Hypothalamus (tissue), 51 donors: ENCODE data around the gene NADK.
A peak's percentile ranks its signal among the peaks of the same experiment; 100 is the strongest.
"Not testable (repeated sequence)": the region's sequence is repeated elsewhere in the genome, so short reads cannot be mapped to it uniquely, and the experiment has no call there.

Experiments
- DNase-seq, 51 donors: peaks; one replicate each; lab custom pipeline; 2025; lab: John Stamatoyannopoulos, UW

NADK gene

DNA sequence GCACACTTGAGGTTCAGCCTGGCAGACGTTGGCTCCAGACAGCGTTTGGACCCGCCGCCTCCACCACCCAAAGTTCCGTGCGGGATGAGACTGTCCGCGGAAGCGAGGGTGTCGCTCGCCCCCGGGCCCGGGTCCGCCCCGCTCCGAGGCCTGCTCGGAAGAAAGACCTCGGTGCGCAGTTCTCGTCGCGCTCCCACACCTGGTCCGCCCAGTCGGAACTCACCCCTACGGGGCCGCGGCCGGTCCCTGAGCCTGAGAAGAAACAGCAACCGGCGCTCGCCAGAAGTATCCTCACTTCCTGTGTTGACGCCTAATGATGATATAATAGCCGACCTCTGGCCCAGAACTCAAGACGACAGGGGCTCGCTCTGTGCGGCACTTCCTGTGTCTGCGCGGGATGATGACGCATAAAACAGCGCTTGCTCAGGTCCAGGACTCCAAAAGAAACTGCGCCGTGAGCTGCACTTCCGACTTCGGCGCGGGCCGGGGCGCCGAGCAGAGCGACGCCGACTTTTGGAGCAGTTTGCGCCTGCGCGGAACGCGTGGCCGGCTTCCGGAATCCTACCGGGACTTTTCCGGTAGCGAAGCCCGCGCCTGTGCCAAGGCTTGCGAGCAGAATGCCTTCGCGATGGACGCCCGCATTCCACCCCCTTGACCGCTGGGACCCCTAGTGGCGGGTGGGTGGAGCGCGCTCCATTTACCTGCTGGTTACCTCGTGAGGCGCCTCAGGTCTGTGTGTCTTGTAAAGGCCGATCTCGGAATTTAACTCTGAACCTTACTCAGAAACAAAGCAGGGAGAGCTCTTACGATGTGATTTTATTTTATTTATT lies 54.0 kb downstream of the NADK start, which contains the start of gene CDK11A:
CDK11A (minus strand) TSS at position 323 of the 830 bp plus-strand sequence. CDS start 1,539 bp downstream, outside the sequence.
- peak; percentile 39 to 100 (median 94) for DNase-seq

DNA sequence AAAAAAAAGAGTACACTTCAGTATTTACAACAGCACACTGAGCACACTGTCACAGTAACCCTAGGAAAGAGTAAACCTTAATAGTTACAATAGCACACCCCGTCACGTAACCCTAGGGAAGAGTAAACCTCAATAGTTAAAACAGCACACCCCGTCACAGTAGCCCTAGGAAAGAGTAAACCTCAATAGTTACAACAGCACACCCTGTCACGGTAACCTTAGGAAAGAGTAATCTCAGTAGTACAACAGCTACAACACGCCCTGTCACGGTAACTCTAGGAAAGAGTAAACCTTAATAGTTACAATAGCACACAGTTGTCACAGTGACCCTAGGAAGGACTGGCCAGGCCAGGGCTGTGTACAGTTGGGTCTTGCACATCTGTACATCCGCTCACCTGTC lies 57.1 kb downstream of the NADK start:
- DNase-seq, result no peak

DNA sequence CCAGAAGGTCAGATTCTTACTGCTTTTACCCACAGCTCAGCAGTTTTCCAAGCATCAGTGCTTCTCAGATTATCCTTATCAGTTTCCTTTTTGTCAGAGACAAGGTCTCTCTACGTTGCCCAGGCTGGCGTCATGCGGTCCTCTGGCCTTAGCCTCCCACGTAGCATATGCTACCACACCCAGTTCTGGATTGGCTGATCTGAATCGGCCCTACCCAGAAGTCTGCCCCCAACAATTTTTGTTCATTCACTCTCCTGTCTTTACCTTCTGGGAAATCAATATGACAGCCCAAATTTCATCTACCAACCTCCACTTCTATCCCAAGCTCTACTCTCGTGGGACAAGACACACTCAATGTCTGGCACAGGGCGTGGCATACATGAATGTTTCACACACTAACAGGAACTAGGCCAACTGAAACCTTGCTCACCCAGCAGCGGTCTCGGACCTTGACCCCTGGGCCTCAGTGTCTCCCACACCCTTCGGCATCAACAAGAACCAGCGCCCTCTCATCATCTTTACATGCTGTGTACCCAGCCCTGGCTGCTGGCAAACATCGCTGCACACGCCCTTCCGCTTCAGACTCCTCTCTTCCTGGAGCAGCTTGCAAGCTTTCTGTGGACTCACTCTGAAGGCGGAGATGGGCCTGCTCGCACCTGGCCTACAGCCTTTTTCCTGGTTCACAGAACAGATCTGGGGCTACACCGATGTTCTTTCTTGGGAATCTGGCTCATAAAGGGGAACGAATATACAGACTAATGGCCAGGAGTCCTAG lies 63.0 kb downstream of the NADK start:
- DNase-seq, result not testable (repeated sequence)

GRCh38 chr1:1707897-1708296 lies 70.4 kb downstream of the NADK start:
- not testable (repeated sequence) for DNase-seq

- DNase-seq, result not testable (repeated sequence)
Measured at GRCh38 chr1:1707241-1707640, 71.0 kb downstream of the NADK start.

GRCh38 chr1:1705623-1706022 lies 72.6 kb downstream of the NADK start:
- DNase-seq, result not testable (repeated sequence)

DNA sequence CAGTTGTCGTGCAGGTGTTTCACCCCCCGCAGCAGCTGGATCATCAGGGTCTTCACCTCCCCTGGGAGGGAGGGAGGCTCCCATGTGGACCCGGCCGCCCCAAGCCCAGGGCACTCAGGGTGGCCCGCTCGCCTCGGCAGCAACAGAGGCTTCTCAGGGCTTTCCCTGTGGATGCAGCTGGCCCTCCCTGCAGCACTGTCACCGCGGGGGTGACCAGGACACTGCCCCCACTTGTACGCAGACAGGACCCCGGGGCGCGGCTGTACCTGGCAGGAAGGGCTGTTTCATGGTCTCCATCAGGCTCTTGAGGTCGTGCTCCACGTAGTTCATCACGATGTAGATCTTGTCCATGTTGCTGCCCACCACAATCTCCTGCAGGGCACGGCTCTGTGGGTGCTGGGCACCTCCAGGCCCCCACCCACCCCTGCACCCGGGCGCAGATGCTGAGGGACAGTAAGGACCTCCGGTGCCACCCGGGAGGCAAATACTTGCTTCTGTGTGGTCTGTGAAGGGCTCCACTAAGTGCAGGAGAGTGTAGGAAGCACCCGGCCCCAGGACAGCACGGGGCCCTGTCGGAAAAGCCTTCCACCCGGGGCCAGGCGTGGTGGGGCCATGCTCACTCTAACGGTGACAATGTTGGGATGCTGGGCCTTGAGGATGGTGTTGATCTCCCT lies 73.8 kb downstream of the NADK start:
- DNase-seq, result not testable (repeated sequence)

- DNase-seq, result no peak
Measured at GRCh38 chr1:1703796-1704195, 74.5 kb downstream of the NADK start.

DNA sequence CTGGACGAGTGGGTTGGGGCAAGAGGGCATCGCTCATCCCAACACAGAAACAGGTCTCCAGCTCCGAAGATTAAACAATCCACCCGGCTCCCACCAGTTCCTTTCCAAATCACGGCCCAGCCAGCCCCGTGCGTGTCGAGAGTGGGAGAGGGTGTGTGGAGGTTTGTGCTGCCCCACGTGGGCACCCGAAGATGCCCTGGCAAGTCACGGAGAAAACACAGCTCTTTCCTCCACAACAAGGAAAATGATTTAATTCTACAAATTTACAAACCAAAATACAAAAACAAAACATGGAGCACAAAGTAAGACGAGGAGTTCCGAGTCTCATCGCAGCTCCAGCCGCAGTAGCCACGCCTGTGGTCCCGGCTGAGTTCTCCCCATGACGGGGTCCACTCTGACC lies 75.8 kb downstream of the NADK start:
- not testable (repeated sequence) for DNase-seq
